Upper lobe of left lung (tissue), 4 donors: ENCODE results near the gene CLTB.

Experiments
- CTCF ChIP-seq, 6 experiments: fragments of 450-650 bp in 4 of 6; fragments of 200-600 bp in 2 of 6; sonication (generic) in 2 of 6; IDR thresholded peaks; one replicate each; pipeline ENCODE4 v1.5.1; 2016 to 2019; ENCODE audit warnings: antibody characterized with exemption in 6 of 6
- EP300 ChIP-seq, 4 donors: sonication (generic); formaldehyde crosslinking; IDR thresholded peaks; one replicate each; pipeline ENCODE4 v1.5.1; 2017; ENCODE audit warnings: antibody characterized with exemption in 4 of 4, control low read depth in 2 of 4
- POLR2A ChIP-seq, 4 donors: fragments of 450-650 bp; IDR thresholded peaks; one replicate each; pipeline ENCODE4 v1.5.1; 2016 to 2017; ENCODE audit warnings: antibody characterized with exemption in 4 of 4, mild to moderate bottlenecking in 2 of 4
- POLR2AphosphoS5 ChIP-seq, 2 donors: sonication (generic); formaldehyde crosslinking; IDR thresholded peaks; one replicate each; pipeline ENCODE4 v1.5.1; 2017; ENCODE audit warnings: antibody characterized with exemption in 2 of 2

GRCh38 chr5:176436656-176437055, 20.3 kb upstream of the CLTB start:
- TF ChIP-seq POLR2A (IDR thresholded peaks at IDR 0.05) (no peak), CTCF (IDR thresholded peaks at IDR 0.05) (no peak), EP300 (IDR thresholded peaks at IDR 0.05) (no peak), POLR2AphosphoS5 (IDR thresholded peaks at IDR 0.05) (no peak)
